HG02943 (cell line): ENCODE data around the gene PHACTR3.

Experiments used
- ATAC-seq: cut with Tn5 transposase; IDR thresholded peaks from one replicate; pipeline ENCODE4 v1.9.1; 2021; ENCODE audit warnings: mild to moderate bottlenecking, low read depth, moderate library complexity; ENCODE audit not compliant: unreplicated experiment

PHACTR3 gene

GRCh38 chr20:59640267-59640666 is 35.9 kb downstream of the PHACTR3 start:
- no peak for ATAC-seq

- ATAC-seq = no peak
Measured at GRCh38 chr20:59643615-59644061, 39.3 kb downstream of the PHACTR3 start.

GRCh38 chr20:59644371-59644939 is 40.1 kb downstream of the PHACTR3 start:
- no peak for ATAC-seq

DNA sequence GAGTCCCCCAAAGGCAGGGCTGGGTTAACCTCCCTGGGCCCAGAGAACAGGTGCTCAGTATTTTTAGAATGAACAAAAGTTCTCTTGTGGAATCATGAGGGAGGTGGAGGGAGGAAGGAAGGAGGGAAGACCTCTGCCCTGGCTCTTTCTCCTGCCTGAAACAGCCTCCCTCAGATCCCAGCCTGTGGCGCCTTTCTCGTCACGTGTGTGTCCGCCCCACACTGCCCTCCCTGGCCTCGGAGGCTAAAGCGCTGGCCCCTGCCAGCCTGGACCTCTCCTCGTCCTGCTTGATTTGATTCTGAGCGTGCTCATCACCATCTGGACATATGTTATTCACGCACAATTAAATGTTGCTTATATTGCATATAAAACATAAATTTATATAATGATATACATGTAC is 40.9 kb downstream of the PHACTR3 start:
- no peak for ATAC-seq

- ATAC-seq = no peak
Measured at GRCh38 chr20:59645761-59646171, 41.4 kb downstream of the PHACTR3 start.

- ATAC-seq = no peak
Measured at GRCh38 chr20:59646487-59646886, 42.1 kb downstream of the PHACTR3 start.

DNA sequence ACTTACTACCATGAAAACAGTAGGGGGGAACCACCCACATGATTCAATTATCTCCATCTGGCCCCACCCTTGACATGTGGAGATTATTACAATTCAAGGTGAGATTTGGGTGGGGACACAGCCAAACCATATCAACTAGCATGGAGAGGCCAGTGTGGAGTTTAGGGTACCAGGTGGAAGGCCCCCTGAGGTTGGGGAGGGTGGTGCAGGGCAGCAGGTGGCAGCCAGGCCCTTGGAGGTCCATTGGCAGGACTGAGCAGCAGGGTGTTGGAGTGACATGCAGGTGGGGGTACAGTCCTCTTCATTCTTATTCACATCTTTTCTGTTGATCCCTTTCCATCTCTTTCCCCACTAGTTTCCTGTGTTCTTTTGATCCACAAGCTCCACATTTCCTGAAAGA is 42.9 kb downstream of the PHACTR3 start:
- ATAC-seq = no peak

DNA sequence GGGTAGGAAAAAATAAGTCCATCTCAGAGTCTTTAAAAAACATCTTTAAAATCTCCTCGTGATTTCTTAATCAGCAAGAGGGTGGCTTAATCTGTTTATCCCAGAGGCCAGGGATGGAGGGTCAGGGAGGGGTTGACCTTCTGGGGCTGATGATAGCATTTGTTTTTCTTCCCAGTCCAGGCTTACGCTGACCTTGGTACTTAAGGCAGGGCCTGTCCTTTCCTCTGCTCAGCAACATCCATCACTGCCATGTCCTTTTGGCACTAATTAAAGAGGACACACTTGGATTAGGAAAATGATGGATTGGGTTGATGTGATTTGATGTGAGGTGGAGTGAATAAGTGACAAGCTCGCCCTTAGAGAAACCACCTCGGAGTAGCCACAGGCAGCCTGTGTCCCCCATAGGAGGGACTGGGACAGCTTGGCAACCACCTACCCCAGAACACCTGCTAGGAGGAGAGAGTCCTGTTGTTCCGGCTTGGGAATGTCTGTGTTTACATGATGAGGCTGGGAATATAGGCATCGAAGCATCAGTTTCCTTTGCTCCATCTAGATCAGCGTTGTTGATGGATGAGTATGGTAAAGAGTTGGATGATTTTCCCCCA is 44.2 kb downstream of the PHACTR3 start:
- ATAC-seq = no peak

- no peak for ATAC-seq
Measured at GRCh38 chr20:59650418-59650817, 46.1 kb downstream of the PHACTR3 start.

- ATAC-seq = no peak
Measured at GRCh38 chr20:59652381-59652780, 48.0 kb downstream of the PHACTR3 start.

GRCh38 chr20:59656417-59656816 is 52.1 kb downstream of the PHACTR3 start:
- ATAC-seq = no peak

- ATAC-seq = no peak
Measured at GRCh38 chr20:59657459-59658046, 53.2 kb downstream of the PHACTR3 start.

DNA sequence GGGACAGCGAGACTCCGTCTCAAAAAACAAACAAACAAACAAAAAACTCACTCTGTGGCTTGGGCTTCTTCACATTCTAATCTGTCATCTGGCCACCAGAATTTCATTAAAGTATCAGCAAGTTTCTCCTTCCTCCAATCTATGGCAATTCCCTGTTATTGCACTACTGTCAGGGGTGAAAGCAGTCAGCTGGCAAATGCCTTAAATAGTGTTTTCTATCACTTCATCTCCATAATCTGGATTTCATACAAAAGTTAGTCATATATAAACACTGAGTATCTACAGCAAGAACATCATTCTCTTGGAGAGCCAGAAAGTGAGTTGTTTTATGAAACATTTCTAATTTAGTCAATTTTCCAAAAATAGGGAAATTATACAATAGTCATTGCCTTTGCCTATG is 56.1 kb downstream of the PHACTR3 start:
- ATAC-seq = no peak

DNA sequence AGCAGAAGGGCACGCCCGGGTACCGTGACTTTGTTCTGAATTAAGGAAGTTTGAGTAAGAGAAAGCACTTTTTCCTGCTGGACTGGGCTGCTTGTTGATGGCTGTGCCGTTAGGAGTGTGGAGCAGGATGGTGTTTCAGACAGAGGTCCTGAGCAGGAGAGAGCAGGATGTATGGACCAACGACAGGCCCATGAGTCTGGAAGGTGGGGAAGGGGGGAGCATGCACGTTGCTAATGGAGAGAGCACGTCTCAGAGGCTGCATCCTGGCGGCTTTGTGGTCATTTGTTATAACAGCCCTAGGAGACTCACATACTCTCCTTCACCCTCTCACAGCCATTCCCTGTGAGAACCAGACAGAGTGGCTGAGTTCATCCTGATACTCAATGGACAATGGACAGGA is 56.8 kb downstream of the PHACTR3 start:
- no peak for ATAC-seq

GRCh38 chr20:59661621-59662020 is 57.3 kb downstream of the PHACTR3 start:
- ATAC-seq = no peak

GRCh38 chr20:59662161-59662560 is 57.8 kb downstream of the PHACTR3 start:
- ATAC-seq = no peak

- ATAC-seq = no peak
Measured at GRCh38 chr20:59662856-59663512, 58.6 kb downstream of the PHACTR3 start.

- ATAC-seq = no peak
Measured at GRCh38 chr20:59663513-59664060, 59.2 kb downstream of the PHACTR3 start.

GRCh38 chr20:59664421-59664941 is 60.1 kb downstream of the PHACTR3 start:
- no peak for ATAC-seq

DNA sequence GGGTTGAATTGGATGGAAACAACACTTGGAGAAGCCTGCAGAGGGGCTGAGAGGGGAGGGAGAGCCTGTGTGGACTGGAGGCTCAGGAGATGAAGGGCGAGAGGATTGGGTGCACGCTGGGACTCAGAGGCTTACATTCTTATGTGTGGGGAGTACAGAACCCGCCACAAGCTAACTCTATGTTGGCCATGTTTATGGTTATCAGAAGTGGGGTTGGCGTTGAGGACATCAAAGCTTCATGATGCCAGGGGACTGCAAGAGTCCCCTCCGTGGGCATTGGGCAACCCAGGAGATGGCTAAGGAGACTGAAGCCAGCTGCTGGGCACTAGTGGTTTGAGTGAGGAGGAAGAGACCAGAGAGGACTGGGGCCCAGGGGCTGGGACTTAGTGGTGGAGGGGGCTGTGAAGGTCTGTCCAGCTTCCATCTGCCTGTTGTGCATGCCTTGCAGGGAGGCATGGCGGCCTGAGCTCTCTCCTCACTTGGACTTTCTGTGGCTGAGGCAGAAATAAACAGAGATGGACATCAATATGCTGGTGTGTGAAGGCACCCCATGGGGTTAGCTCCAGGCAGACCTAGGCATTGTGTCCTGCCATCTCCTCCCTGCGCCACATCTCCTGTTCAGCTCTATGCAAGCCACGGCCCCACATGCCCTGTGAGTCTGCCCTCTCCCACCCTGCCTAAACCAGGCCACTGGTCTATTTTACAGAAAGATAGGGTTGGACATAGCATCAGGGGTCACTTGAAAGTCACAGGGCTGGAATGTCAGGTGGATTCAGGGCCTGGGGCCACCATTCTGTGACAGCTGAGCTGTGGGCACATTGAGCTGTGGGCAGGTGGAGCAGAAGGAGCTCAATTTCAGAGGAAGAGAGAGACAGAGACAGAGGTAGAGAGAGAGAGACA is 61.6 kb downstream of the PHACTR3 start:
- no peak for ATAC-seq
